ENCODE results near the gene IPO13. TPM values are rescaled to one million over a fixed set of nuclear protein-coding genes. Genes with fewer than 3 reads are reported as not detected.

The IPO13 gene
- total and polyA plus RNA-seq, 7 donors = 26.8 to 140 (median 93.0) TPM

DNA sequence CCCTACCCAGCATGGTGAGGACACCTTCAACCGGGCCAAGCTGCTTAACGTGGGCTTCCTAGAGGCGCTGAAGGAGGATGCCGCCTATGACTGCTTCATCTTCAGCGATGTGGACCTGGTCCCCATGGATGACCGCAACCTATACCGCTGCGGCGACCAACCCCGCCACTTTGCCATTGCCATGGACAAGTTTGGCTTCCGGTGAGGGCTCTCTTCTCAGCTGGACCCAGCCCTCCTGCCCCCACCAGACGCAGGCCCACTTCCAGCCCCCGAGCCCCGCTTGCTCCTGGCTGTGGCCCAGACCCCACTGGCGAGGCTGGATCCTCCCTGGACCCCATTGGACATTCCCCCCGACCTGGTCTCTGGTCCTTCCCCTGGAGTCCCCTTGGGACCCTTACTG is 38.1 kb downstream of the IPO13 start:
- Histone ChIP-seq H3K27ac (no peak overlapping the region), H3K4me3 (no peak overlapping the region), H3K9me3 (no peaks in the 10 kb centered on the region), H3K36me3 (ENCODE audit: insufficient read depth in 1 of 2, low read depth in 1 of 2) (peaks cover 0 to 38% of the 10 kb centered on the region in 2 donors), H3K4me1 (peaks cover 3% of the 10 kb centered on the region), H3K27me3 (ENCODE audit: insufficient read depth in 3 of 3, low read length in 2 of 3) (no peaks in the 10 kb centered on the region)
- 90 to 93% (median 91%) methylated on average over 13 to 16 of the region's 16 CpGs for WGBS, 3 donors
- DNase-seq (no peak), ATAC-seq (no peak)
- intact Hi-C loops (cut with DNase I) = no loop called here
- TF ChIP-seq, protein P1, sequence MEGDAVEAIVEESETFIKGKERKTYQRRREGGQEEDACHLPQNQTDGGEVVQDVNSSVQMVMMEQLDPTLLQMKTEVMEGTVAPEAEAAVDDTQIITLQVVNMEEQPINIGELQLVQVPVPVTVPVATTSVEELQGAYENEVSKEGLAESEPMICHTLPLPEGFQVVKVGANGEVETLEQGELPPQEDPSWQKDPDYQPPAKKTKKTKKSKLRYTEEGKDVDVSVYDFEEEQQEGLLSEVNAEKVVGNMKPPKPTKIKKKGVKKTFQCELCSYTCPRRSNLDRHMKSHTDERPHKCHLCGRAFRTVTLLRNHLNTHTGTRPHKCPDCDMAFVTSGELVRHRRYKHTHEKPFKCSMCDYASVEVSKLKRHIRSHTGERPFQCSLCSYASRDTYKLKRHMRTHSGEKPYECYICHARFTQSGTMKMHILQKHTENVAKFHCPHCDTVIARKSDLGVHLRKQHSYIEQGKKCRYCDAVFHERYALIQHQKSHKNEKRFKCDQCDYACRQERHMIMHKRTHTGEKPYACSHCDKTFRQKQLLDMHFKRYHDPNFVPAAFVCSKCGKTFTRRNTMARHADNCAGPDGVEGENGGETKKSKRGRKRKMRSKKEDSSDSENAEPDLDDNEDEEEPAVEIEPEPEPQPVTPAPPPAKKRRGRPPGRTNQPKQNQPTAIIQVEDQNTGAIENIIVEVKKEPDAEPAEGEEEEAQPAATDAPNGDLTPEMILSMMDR (IDR thresholded peaks at IDR 0.05) = no peak

DNA sequence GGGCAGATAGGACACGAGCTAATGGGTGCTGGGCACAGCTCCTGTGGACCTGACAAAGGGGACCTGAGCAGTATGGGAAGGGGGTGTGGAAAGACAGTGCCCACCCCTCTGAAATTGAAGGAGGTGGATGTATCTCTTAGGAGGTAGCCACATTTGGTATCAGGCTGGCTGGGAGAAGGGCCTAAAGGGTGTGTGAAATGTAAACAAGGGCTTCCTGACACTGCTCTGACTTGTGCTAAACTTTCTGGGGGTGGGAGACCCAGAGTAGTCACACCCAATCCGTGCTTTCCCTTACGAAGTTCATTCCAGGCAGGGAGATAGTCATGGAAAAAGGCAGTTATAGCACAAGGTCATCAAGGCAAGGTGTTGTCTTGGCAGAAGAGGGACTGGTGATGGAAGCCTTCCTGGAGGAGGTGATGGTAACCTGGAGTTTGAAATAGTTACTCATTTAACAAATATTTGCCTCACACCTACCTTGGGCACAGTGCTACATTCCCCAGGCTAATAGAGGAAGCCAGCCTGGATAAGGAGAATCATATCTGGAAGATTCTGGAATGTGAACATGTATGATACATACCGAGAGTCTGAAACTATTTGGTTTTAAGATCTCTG is 39.3 kb downstream of the IPO13 start:
- TF ChIP-seq, protein P1 (IDR thresholded peaks at IDR 0.05) = no peak
- no peak overlapping the region for H3K27ac ChIP-seq
- no peaks in the 10 kb centered on the region for H3K27me3 ChIP-seq (ENCODE audit: insufficient read depth in 3 of 3, low read length in 2 of 3)
- 86 to 89% (median 88%) methylated on average over 4 of the region's 4 CpGs for WGBS, 3 donors
- no peak overlapping the region for H3K4me3 ChIP-seq
- peaks cover 5% of the 10 kb centered on the region for H3K4me1 ChIP-seq
- H3K9me3 ChIP-seq = no peaks in the 10 kb centered on the region
- intact Hi-C loops (cut with DNase I) = no loop called here
- ATAC-seq = no peak
- peaks cover 0 to 38% of the 10 kb centered on the region in 2 donors for H3K36me3 ChIP-seq (ENCODE audit: insufficient read depth in 1 of 2, low read depth in 1 of 2)
- no peak for DNase-seq

DNA sequence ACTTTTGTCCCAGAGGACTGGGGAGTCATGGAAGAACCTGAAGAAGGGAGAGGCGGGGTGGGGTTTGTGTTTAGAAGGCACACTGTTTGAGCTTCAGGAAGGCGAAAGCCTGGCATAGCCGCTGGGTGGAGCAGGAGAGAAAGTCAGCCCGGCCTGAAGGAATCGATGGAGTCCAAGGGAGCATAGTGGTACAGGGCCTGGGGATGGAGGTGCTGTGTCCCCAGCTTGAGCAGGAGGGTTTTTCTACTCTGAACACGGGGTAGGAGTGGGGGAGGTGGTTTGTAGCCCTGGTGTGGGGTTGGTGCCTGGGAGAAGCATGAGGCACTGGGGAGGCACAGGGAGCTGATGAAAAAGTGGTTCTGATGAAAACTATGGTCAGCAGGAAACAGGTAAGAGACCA is 40.0 kb downstream of the IPO13 start:
- no peak for DNase-seq
- Histone ChIP-seq H3K27me3 (ENCODE audit: insufficient read depth in 3 of 3, low read length in 2 of 3) (no peaks in the 10 kb centered on the region), H3K4me1 (peaks cover 6% of the 10 kb centered on the region), H3K36me3 (ENCODE audit: insufficient read depth in 1 of 2, low read depth in 1 of 2) (peaks cover 0 to 33% of the 10 kb centered on the region in 2 donors), H3K4me3 (no peak overlapping the region), H3K27ac (no peak overlapping the region), H3K9me3 (no peaks in the 10 kb centered on the region)
- TF ChIP-seq, protein P1 (IDR thresholded peaks at IDR 0.05) = no peak
- WGBS, 3 donors = 82 to 89% (median 84%) methylated on average over 6 of the region's 6 CpGs
- no peak for ATAC-seq
- intact Hi-C loops (cut with DNase I) = no loop called here

DNA sequence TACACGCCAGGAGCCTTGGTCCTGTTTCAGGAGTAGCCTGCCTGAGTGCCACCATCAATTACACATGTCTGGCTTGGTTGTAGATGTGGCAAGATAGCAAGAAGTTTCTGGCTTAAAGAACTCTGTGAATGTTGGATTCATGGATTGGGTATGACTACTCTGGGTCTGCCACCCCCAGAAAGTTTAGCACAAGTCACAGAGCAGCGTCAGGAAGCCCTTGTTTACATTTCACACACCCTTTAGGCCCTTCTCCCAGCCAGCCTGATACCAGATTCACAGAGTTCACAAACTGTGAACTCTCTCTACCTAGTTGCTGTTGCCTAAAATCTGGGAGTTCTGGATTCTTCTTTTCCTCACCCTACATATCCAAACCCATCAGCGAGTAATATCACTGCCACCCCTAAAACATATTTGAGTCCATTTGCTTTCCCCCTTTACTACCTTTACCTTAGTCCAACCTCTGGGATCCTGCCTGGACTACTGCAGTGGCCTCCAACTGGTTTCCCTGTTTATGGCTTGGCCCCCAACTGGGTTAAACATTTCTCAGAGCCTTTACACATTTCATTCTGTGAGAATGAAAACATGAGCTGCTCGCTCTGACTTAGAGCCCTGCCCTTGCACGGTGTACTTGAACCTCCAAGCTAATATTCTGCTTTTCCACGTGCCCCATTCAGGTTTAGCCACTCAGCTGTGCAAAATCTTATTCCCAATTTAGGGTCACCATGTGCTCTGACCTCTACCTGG is 40.6 kb downstream of the IPO13 start:
- Histone ChIP-seq H3K27ac (no peak overlapping the region), H3K4me3 (no peak overlapping the region), H3K9me3 (no peaks in the 10 kb centered on the region), H3K27me3 (ENCODE audit: insufficient read depth in 3 of 3, low read length in 2 of 3) (no peaks in the 10 kb centered on the region), H3K36me3 (ENCODE audit: insufficient read depth in 1 of 2, low read depth in 1 of 2) (peaks cover 0 to 32% of the 10 kb centered on the region in 2 donors), H3K4me1 (peaks cover 6% of the 10 kb centered on the region)
- intact Hi-C loops (cut with DNase I) = no loop called here
- DNase-seq = no peak
- TF ChIP-seq, protein P1 (IDR thresholded peaks at IDR 0.05) = no peak
- WGBS, 3 donors = 81 to 86% (median 83%) methylated on average over 6 of the region's 6 CpGs
- no peak for ATAC-seq

All from psoas muscle (tissue), 8 donors.